D721Med (cell line): ENCODE data around the gene XAGE2.

Experiments used
- DNase-seq: peaks from one replicate; pipeline ENCODE4 v3.0.0; 2011; ENCODE audit warnings: low spot score; ENCODE audit not compliant: insufficient read length
- FAIRE-seq: peaks from 2 replicates; lab custom pipeline; 2011; peaks lifted over from hg19 to GRCh38; lab: Jason Lieb, UNC
- CTCF ChIP-seq: IDR thresholded peaks from 2 replicates; pipeline ENCODE4 v1.5.1; 2012; ENCODE audit warnings: mild to moderate bottlenecking, control low read depth; ENCODE audit not compliant: insufficient read depth; ENCODE audit errors: missing control alignments

Gene XAGE2

GRCh38 chrX:52352551-52352950, 16.3 kb upstream of the XAGE2 start:
- no peak for TF ChIP-seq CTCF
- no peak for FAIRE-seq
- DNase-seq, result no peak

GRCh38 chrX:52353838-52354237, 15.0 kb upstream of the XAGE2 start:
- no peak for DNase-seq
- TF ChIP-seq CTCF, result no peak
- FAIRE-seq, result no peak

- TF ChIP-seq CTCF, result no peak
- FAIRE-seq (no peak), DNase-seq (no peak)
Measured at GRCh38 chrX:52355108-52355507, 13.7 kb upstream of the XAGE2 start.

GRCh38 chrX:52359614-52360232, 9.1 kb upstream of the XAGE2 start:
- DNase-seq, result no peak
- TF ChIP-seq CTCF, result no peak
- no peak for FAIRE-seq

- no peak for DNase-seq
- FAIRE-seq, result no peak
- no peak for TF ChIP-seq CTCF
Measured at GRCh38 chrX:52361941-52362340, 6.9 kb upstream of the XAGE2 start.

GRCh38 chrX:52363247-52363883, 5.5 kb upstream of the XAGE2 start:
- DNase-seq (no peak), FAIRE-seq (no peak)
- no peak for TF ChIP-seq CTCF

- no peak for FAIRE-seq
- no peak for TF ChIP-seq CTCF
Measured at GRCh38 chrX:52378870-52379269, 10.0 kb downstream of the XAGE2 start.

More at GRCh38 chrX:52378870-52379269, 10.0 kb downstream of the XAGE2 start:
- no peak for DNase-seq
